UCSD-AML1 (cell line): ENCODE data around the gene TMEM51.
"Not testable (repeated sequence)": the region's sequence is repeated elsewhere in the genome, so short reads cannot be mapped to it uniquely, and the experiment has no call there.

ENCODE experiments used
- DNase-seq: peaks from one replicate; lab custom pipeline; 2025; ENCODE audit not compliant: unreplicated experiment; lab: John Stamatoyannopoulos, UW

The TMEM51 gene

DNA sequence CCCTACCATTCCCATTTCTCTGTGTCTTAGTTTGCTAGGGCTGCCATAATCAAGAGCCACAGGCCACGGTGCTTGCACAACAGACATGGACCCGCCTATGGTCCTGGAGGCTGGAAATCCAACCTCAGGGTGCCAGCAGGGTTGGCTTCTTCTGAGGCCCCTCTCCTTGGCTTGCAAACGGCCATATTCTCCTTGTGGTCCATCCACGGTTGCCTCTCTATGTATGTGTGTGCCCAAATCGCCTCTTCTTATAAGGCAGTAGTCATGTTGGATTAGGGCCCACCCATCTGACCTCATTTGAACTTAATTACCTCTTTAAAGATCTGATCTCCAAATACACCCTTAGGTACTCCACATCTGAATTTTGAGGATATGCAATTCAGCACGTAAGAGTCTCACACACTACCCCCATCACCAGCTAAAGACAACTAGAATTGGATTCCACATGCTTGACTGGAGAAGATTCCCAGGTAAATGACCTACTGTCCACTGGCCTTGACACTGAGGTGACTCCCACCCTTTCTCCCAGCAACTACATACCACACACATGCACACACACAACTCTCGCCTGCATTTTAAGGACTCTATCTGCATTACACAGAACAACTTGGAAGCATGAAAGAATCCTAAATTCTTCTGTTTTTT lies 28.3 kb upstream of the TMEM51 start:
- no peak for DNase-seq

DNA sequence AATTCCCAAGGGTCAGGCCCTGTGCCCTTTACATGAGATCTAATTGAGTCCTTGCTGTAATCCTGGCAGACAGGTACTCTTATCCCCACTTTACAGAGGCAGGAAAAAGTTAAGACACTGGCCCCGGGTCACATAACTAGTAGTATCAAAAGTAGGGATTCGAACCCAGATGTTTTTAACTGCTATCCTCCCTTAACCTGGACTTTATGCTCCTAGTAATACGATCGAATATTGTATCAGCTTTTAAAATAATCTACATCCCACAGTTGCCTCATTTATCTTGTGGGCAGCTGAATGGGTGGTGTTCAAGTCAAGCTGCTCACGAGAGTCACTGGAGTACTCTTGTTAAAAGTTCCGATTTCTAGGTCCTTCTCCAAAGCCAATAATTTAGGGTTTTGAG lies 25.5 kb upstream of the TMEM51 start:
- DNase-seq = no peak

DNA sequence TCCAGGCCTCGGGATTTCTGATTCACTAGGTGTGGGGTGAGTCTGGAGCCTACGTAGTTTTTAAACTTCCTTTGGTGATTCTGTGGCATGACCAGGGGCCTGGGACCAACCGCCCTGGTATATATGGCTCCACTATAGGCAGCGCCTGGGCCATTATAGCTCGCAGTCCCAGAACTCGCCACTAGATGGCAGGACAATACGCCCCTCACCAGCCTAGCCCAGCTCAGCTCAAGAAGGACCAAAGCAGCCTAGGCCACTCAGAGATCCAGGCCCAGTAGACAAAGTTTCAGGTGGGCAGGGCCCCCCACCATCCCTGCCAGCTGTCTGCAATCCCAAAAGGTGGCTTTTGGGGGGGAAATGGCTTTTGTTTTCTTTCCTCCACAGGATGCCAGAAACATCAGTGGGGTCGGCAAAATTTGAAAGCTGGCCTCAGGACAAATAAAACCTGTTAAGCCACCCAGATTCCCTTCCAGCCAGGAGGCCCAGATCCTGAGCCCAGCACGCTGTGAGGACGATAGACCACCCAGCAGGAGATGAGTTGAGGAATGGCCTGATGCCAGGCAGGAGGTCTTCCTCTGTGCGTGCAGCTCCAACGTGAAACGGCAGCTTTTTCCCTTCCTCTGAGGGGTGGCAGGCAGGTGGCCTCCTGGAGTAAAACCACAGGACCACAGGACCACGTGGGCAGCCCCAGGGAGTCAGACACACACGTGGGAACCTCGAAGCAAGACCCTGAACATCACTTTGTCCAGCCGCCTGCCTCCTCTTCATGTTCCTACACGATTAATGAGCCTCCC lies 24.8 kb upstream of the TMEM51 start:
- peak; percentile 87 for DNase-seq

DNA sequence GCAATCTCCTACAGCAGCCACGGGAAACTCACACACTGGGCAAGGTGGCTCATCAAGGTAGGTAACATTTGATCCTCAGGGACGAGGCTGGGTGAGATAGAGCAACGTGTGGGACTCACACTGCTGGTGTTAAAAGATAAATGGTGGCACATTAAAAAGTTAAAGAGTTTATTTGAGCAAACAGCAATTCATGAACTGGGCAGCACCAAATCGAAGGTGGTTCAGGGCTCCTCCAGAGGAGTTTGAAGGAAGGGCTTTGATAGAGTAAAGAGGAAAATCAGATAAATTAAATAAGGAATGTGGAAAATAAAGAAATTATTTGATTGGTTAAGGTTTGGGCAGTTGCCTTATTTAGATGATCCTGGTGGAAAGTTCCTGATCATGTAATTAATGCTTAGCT lies 23.6 kb upstream of the TMEM51 start:
- no peak for DNase-seq

DNA sequence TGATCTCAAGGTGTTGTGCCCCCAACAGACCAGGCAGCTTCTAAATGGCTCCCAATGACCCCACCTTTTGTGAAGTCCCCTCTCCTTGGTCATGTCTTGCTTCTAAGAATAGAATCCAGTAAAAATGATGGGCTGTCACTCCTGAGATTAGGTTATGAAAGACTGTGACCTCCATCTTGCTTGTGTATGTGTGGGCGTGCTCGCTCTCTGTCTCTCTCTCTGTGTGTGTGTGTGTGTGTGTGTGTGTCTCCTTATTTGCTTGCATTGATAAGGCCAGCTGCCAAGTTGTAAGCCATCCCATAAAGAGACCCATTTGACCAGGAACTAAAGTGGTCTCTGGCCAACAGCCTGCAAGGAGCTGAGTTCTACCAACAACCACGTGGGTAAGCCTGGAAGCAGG lies 22.9 kb upstream of the TMEM51 start:
- DNase-seq = no peak

DNA sequence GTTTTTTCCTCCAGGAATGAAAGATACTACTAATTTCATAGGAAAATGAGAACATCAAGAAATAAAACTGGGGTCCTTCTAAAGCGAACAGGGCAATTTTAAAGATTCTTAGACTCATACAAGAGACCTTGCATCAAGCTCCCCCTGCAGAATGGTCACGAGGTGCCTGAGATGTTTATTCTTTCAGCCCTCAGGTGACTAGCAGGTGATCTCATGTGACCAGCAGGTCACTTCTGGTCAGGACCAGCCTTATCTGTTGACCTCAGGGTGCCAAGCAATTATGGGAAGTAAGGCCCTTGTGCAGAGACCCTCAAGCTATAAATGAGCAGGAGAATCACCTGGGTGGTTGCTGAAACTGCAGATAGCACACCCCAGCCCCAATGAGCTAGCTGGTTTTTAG lies 20.6 kb upstream of the TMEM51 start:
- DNase-seq = no peak

DNA sequence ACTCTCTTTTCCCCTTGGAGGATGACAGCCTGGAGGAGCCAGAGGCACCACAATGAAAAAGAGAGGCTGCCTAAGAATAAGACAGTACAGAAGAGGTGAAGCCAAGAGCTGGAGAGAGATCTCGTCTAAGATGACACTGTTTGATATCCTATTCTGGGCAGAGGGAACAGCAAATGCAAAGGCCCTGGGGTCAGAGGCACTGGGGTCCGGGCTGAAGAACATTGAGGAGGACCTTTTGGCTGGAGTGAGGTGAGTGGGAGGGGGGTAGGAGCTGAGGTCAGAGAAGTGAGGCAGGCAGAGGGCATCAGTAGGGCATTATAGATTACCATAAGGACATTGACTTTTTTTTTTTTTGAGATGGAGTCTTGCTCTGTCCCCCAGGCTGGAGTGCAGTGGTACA lies 19.3 kb upstream of the TMEM51 start:
- no peak for DNase-seq

DNA sequence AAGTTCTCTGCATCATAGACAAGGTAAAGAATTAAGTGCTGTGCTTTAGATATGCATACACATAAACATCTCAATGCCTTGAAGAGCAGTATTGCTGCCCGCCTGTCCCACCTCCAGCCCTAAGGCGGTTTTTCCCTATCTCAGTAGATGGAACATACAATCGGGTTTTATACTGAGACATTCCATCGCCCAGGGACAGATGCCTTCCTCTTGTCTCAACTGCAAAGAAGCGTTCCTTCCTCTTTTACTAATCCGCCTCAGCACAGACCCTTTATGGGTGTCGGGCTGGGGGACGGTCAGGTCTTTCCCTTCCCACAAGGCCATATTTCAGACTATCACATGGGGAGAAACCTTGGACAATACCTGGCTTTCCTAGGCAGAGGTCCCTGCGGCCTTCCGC lies 17.9 kb upstream of the TMEM51 start:
- DNase-seq = not testable (repeated sequence)

DNA sequence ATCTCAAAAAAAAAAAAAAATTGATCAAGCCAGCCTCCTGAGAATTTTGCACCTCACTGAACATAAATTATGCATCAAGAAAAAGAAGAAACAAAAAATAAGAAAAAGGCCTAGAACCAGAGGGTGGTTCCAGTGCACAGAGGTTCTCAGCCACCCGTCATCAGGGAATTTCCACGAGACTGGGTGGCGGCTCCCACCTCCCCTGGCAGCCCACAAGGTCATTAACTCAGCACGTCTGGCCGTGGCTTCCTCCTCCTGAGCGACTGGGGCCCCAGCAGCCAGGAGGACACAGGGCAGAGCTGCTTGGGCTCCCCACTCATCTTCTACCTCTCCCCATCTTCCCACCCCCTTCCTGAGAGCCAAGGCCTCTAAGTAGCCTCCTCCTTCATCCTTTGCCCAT lies 15.7 kb upstream of the TMEM51 start:
- DNase-seq = peak; percentile 37

DNA sequence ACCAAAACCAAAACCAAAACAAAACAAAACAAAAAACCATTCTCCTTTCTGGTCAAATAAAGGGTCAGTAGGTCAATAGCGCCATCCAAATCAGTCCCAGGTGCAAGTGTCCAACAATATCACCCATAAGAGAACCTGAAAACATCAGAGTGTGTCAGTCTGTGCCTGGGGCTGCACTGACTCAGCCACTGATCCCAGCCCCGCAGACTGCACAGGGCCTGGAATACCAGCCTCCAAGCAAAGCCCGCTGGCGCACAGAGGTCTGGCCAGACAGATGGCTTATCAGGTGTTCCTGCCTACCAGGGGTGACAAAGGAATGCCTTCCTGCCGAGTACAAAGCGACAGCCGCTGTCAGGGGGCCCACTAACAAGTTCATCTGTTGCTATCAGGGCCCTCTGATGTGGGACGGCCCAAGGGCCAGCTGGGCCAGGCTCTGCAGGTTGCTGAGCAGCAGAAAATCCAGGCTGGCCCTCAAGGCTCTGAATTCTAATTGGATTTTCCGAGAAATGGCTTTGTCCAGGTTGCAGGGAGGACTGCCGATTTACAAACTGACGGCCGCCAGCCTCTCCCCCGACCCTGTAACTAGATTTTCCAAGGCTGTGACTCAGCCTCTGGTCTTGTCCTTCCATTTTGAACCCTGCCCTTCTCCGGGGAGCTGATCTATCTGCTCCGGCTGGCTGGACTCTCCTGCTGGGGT lies 13.7 kb upstream of the TMEM51 start:
- DNase-seq = no peak

DNA sequence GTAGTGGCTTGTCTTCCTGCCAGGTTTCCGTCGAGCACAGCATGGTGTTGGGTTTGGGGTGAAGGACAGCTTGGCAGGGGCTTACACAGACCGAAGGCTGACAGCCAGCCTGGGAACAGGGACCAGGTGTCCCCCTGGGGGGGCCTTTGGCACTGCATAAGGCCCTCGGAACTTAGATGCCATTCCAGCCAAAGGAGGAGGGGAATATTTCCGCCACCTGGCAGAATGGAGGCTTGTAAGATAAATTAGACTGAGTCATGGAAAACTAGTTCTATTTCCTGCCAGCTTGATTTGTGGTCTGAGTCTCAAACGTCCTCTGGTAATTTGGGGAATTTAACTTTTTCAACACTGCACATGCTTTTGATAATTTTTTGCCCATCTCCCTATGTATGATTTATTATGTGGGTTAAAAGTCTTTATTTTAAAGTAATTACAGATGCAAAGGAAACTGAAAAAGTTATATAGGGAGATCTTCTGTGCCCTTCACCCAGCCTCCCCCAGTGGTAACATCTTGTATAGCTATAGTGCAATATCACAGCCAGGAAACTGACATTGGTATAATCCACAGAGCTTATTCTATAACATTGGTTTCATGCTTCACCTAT lies 11.5 kb upstream of the TMEM51 start:
- DNase-seq = peak; percentile 75

DNA sequence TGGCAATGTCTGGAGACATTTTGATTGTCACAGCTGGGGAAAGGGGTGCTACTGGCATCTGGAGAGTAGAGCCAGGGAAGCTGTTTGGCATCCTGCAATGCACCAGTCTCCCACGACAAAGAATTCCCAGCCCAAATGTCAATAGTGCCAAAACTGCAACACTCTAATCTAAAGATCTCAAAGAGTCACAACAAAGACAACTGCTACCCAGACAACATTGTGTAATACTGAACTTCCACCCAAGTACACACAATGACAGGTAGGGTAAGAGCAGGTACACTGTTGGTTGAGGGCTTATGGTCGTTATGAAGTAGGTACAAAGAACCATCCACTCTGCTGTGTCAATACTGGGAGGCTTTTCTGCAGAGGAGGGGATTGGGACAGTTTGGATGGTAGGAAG lies 8.2 kb upstream of the TMEM51 start:
- no peak for DNase-seq

DNA sequence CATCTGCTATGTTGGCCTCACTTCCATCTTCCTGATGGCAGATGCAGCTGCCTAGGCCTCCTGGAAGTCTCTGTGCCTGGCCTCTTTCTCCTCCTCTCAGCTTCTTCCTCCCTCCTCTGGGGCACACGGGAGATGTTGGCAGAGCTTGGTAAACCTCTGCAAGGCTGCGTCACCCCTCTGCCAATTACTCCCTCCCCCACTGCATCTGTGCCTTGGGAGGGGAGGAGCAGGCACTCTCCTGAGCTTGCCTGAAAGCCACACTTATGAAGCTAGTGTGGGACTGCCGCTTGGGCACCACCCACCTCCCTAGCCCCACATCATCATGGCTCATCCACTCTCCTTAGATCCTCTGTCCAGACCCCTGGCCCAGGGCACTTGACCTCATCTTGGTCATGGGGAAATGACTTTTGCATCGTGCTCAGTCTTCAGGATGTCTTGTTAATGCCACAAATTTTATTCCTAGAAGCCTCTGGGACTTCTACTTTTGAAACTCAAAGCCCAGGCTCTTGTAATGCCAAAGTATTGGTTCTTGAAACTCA lies 7.3 kb upstream of the TMEM51 start:
- DNase-seq = no peak

DNA sequence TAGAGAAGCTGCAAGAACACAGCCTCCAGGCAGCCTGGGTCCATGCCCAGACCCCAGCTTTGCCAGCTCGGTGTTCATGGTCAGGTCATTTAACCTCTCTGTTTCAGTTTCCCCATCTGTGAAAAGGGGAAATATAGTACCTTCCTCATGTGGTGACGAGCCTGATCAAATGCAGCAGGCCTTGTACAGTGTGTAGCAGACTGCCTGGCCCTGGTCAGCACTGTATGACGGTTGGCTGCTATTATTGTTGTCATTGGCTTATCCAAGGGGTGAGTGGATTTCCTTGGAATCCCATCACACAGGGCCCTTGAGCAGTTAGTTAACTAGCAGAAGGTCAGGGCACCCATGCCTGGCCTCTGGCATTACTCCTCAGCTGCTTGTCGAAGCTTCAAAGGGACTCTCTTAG lies 6.6 kb upstream of the TMEM51 start:
- DNase-seq = no peak

DNA sequence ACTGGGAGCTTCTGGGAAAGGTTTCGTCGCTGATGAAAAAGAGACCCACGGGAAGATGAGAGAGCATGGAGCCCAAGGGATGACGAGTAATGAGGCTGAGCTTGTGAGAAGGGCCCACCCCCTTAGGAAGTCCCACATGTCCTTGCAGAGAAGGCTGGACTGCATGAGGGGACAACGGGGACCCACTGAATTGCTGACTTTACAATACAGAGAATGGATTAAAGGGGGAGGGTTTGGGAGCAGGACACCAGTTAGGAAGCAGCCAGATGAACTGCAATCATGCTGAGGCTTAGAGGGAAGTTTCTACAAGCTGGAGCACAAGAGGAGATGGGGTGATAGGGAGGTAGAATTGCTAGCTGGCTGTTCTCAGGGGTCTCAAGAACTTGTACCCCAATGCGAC lies 5.5 kb upstream of the TMEM51 start:
- no peak for DNase-seq

DNA sequence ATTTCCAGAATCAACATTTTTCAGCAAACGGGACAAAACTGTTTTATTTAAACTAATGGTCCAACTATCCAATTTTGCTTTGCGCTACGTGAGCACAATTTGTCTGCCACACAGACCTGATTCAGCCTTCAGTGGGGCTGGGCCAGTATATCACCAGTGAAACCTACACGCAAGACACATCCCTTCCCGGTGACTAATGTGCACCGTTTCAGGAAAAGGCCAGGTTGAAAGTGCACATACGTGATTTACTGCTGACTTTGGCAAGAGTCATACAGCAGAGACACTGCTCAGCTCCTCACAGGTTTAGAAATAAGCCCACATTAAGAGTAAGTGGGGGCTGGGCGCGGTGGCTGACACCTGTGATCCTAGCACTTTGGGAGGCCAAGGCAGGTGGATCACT lies 5.1 kb upstream of the TMEM51 start:
- no peak for DNase-seq

DNA sequence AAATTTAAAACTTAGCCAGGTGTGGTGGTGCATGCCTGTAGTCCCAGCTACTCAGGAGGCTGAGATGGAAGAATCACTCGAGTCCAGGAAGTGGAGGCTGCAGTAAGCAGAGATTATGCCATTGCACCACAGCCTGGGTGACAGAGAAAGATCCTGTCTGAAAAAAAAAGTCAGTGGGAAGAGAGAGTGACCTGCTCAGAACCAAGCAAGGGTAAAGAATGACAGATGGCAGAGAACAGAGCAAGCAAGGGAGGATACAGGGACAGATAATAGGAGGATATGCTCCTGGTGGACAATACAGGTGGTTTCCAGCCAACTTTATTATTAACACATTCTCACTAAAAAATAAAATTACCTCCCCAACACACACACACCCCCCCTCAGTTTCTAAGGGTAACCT lies 4.6 kb upstream of the TMEM51 start:
- DNase-seq = no peak

DNA sequence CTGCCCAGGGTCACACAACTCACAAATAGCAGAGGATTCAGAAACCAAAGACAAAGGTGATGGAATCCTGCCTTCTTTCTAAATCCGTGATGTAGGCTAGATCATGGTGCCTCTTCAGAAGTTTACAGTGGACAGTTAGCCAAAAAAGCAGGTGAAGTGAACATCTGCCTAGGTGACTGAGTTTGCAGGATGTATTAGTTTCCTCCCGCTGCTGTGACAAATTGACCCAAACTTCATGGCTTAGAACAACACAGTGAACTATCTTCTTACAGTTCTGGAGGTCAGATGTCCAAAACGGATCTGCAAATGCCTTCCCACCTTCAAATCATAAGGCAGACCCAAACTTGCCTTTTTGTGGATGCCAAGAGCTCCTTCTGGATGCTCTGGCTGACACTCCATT lies 3.2 kb upstream of the TMEM51 start:
- DNase-seq = no peak

DNA sequence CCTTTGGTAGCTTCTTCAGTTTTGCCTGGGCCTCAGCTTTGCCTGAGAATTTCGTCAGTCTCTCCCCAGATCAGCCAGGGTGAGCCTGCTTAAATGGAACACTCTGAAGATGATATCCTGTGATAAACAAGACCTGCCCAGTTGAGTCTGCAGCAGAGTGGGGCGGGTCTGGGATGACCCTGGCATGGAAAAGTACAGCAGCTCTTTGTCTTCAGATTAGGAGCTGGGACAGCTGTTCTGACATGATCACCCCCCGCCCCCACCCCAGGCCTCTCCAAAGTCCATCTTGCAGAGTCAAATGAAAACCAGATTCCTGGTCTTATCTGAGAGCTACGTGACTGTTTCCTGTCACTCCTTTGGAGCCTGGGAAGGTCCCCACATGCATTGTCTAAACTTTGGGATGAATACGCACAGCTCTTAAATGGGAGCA lies 2.2 kb upstream of the TMEM51 start:
- DNase-seq = no peak

DNA sequence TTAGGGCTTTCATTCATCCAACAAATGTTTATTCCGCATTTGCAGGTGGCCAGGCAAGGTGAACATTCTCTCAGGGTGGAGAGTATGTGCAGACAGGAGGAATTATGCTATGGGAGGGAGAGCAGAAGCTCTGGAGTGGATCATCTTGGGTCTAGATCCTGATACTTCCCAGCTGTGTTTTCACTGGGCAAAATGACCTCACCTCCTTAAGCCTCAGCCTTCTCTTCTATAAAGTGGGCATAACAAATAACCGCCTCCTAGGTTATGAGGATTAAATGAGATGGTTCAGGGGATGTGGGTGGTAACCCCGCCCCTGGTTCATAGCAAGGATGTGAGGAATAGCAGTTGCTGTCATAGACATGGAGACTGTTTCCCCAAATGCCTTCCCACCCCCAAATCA lies 1.7 kb upstream of the TMEM51 start:
- no peak for DNase-seq

DNA sequence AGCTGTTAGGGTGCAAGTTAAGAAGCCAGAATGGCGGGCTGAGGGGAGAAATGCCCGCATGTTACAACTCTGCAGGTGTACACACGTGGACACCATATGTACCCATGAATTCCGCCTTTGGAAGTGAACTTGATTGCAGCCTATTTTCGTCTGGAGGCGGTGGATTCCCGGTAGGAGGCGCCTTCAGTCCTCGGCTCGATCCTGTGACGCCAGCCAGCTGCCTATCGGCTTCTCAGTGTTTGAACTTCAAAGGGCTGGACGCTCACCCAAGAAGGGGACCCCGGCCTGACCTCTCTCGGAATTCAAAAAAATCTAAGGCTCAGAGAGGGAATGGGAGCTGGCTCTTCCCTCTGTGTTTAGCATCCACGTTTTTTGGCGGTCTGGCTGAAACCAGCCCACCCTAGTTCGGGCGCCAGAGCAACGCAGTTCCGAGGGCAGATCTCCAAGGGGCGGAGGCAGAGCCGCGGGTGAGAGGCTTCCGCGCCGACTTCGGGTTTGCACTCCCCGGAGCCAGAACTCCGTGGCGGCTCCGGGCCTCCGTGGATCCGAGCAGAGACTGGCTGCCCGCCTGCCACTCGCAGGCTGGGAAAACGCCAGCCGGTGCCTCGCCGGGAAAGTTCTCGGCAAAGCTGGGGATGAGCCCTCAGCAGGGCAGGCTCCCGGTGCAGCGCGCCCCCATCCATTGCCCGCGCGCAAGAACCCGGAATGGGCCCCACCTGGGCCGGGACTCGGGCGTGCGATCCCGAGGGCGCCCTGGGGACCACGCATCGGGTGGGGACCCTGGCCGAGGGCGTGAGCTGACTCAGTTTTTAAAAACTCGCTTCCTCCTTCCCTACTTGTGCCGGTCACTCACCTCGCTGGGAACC lies 996 bp upstream of the TMEM51 start:
- DNase-seq = peak; percentile 82
